HG03520 (cell line): ENCODE measurements around the gene CCS.
A peak's percentile ranks its signal among the peaks of the same experiment; 100 is the strongest.
"Not testable (repeated sequence)": the region's sequence is repeated elsewhere in the genome, so short reads cannot be mapped to it uniquely, and the experiment has no call there.

Experiments used
- ATAC-seq: cut with Tn5 transposase; IDR thresholded peaks from one replicate; pipeline ENCODE4 v1.9.1; 2021; ENCODE audit warnings: mild to moderate bottlenecking, moderate library complexity; ENCODE audit not compliant: unreplicated experiment

Gene CCS

DNA sequence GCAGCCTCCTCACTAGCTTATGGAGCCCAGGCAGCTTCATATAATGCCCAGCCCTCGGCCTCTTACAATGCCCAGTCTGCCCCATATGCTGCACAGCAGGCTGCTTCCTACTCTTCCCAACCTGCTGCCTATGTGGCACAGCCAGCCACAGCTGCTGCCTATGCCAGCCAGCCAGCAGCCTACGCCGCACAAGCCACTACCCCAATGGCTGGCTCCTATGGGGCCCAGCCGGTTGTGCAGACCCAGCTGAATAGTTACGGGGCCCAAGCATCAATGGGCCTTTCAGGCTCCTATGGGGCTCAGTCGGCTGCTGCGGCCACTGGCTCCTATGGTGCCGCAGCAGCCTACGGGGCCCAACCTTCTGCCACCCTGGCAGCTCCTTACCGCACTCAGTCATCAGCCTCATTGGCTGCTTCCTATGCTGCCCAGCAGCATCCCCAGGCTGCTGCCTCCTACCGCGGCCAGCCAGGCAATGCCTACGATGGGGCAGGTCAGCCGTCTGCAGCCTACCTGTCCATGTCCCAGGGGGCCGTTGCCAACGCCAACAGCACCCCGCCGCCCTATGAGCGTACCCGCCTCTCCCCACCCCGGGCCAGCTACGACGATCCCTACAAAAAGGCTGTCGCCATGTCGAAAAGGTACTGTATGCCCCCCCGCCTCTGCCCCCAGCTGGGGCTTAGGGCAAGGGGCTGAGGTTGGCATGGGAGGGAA lies 32.2 kb downstream of the CCS start:
- no peak for ATAC-seq

DNA sequence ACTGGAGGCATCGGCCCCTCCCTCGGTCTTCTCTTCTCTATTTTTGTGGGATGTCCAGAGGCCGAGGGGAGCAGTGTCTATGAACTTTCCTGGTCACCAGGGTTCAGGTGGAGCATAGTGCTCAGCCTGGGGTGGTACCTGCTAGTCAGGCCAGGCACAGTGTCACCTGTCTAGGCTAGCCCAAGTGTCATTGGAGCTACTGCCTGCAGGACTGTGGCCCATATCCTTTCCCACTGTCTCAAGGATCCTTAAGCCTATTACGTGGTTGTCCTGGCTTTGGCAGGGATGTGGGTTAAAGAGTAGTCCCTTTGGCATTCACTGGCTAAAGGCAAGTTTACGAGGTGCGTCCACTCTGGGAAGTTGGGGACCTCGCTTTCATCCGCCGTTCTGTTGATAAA lies 32.8 kb downstream of the CCS start:
- ATAC-seq: no peak

DNA sequence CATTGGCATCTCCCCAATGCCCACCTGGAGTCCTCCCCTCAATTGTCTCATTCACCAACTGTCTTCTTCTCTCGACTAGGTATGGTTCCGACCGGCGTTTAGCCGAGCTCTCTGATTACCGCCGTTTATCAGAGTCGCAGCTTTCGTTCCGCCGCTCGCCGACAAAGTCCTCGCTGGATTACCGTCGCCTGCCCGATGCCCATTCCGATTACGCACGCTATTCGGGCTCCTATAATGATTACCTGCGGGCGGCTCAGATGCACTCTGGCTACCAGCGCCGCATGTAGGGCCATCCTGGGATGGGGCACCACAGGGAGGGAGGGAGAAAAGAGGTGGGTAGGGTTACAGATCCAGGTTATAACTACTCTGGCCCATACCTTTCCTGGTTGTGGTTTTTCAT lies 33.4 kb downstream of the CCS start:
- no peak for ATAC-seq

DNA sequence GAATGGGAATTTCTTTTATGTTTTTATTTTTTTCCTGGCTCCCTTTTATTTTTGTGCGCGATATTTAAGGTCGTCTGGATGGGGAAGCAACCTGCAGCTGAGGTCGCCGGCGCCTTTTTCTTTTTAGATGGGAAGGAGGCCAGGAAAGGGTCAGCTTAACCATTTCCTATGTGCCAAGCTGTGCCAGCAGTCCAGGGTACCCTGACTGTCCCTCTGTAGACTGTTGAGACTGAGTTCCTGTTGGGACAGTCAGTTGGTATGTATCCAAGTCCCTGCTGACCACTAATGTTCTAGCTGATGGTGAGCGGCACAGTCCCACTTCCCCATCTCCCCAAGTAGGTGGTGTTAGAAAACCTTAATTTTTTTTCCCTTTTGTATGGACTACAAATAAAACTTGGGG lies 33.9 kb downstream of the CCS start:
- ATAC-seq: no peak

DNA sequence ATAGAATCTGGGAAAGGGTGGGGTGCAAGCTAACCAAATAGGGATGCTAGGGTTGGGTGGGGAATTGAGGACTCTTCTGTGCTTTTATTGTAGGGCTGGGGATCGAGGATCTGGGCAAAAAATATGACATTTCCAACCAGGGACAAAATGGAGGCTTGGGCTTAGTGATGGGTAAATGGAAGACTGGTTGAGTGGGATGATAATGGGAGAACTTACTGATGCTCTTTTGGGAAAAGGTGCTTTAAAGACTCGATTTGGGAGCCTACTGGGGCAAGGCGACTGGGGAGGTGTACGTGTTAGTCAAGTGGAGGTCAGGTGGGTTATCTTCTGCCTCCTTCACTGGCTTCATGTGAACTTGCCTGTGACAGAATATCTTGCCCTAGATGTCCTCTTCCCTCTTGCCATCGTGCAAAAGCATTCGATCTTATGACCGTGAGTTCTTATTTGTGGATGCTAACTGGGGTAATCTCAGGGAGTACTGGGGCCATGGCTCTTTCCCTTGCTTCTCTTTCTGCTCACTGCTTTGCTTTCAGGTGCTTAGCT lies 35.1 kb downstream of the CCS start:
- ATAC-seq: no peak

DNA sequence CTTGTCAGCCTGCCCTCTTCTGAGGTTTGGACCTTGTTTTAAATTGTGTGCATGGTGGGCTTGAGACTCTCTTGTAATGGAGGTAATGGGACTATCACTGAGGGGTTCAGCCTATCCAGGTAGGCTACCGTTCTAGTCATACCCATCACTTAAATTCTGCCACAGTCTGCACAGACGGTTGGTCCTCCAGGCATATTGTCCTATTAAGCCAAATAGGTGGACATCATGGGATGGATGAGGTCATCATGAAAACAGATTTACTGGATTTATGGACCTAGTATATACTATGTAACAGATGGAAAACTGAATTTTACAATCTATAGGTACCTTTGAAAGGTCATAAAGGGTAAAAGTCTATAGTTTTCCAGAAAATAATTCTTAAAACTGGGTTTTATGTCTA lies 36.4 kb downstream of the CCS start:
- no peak for ATAC-seq

DNA sequence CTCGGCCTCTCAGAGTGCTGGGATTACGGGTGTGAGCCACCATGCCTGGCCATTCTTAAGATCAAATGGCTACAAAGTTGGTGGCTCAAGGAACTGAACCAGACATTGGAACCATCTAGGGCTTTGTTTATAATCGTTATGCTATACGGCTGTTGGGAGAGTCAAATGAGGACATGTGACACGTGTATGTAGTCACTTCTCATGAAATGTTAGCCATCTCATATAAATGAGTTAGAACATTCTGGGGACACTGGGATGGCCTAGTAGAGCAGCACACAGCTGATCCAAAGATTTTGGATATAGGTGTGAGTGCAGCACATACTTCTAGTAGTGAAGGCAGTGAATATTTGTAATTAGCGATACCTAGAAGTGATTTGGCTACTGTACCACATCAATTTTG lies 38.9 kb downstream of the CCS start:
- no peak for ATAC-seq

DNA sequence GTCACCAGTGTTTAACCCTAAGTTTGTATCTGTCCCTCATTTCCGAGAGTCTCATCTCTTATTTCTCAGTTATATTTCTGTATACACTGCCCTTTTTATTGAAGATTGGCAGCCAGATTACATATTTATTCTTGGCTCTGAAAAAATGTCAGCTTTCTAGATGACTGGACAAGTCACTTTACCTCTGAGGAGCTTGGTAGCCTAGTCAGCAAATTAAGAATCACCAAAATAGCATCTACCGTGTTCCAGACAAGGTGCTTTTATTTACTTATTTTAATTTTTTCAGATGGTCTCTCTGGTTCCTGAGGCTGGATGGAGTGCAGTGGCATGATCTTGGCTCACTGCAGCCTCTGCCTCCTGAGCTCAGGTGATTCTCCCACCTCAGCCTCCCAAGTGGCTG lies 40.0 kb downstream of the CCS start:
- ATAC-seq: no peak

DNA sequence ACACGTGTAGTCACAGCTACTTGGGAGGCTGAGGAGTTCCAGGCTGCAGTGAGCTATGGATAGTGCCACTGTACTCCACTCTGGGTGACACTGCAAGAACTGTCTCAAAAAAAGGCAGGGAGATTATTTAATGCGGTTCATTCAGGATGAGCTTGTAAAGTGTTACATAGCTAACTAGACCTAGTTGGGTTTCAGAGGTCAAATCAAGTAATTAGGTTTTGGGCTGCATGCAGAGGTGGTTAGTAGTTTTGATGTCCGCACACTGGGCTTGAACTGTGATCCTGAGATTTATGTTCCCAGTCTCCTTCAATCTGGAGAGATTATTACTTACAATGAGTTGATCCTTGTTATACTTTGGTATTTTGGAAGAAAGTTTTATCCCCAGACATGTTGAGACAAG lies 43.4 kb downstream of the CCS start:
- ATAC-seq: no peak

DNA sequence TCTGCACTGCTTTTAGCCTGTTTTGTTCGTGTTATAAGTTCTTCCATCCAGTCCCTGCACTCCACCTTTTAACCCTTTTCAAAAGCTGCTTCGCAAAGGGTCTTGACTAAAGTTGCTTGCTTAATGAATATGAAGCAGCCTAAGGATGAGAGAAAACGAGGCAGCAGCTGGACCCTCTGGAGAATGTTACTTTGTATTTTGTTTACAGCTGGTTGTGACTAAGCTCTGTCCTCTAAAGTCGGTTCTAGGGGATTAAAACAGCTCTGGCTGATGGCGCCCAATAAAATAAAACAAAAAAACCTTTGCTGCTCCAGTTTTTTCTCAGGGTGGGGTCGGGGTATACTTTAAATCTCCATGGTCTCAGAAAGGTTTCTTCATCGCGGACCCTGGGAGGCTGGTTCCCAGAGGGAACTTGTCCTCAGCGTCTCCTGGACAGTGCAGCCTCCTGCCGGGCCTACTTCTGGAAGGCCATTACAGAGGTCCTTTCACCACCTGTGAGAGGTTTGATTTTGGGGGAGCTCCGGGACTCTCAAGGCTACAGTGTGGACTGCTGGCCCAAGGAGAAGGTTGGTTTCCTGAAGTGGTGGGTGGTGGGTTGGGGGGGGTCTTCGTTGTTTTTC lies 44.7 kb downstream of the CCS start:
- ATAC-seq: no peak

DNA sequence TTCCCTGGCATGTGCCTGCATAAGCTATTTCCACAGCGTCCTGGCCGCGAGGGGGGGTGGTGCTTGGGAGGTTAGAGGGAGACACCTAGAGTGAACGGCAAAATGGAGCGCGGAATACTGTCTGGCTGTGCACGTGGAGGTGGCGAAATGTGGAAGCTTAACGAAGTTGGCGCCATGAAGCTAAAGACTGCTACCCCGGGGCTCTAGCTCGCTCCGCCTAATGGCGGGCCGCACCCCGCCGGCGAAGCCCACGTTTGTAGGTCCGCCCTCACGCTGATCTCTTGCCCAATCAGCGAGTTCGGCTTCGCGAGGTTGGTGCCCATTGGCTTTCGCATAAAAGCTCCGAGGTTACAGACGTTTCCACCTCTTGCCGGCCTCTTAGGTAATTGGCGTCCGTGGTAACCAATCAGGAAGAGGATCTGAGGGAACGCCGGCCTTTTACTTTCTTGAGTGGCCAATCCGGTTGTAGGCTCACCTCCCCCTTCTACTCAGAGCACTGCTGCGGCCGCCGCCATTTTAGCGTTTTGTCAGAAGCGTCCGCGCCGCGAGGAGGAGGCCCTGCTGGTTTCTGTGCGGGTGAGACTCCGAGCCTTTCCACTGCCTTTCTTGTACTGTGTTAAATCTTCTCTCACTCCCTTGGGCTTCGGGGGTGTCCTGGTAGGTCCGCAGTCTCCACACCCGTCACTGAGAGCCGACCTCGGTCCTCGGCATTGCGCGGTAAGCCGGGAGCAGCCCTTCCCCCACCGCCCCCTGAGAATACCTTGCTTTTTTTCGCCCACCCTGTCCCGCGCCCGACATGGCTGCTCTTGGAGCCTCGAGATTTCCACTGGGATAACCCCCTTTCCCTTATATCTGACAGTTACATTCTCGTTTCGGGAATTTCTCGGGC lies 45.4 kb downstream of the CCS start, which contains the start of gene RBM4:
TSS of gene RBM4 (plus strand) at position 527 of the 889 bp plus-strand sequence. CDS start 1,009 bp downstream, outside the sequence.
- ATAC-seq: peak; percentile 94

DNA sequence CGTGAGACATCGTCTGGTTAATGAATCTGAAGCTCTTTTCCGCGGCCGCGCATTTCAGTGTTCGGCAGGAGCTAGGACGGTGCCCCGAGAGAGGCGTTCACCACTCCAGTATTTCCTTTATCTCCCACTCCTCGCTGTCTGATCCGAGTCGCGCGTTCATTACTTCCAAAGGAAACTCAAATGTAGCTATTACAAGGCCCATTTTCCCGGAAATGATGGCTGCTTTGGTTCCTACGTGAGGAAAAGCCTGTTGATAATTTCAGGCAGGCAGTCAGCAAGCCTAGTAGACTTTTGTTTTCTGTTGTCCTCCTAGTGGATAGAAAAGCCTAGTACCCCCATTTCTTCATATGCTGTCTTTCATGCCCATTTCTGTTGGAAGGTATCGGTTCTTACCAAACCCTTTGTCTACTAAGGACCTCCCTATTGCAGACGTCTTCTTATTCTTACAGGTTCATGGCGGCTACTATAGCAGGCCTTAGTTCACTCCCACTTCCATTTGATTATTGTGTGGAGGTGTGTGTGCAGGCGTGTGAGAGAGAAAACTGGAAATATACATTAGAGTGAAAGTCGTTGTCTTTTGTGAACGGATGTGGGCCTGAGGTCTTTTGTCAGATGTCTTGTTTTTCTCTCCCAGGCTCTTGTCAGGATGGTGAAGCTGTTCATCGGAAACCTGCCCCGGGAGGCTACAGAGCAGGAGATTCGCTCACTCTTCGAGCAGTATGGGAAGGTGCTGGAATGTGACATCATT lies 46.3 kb downstream of the CCS start:
- no peak for ATAC-seq

DNA sequence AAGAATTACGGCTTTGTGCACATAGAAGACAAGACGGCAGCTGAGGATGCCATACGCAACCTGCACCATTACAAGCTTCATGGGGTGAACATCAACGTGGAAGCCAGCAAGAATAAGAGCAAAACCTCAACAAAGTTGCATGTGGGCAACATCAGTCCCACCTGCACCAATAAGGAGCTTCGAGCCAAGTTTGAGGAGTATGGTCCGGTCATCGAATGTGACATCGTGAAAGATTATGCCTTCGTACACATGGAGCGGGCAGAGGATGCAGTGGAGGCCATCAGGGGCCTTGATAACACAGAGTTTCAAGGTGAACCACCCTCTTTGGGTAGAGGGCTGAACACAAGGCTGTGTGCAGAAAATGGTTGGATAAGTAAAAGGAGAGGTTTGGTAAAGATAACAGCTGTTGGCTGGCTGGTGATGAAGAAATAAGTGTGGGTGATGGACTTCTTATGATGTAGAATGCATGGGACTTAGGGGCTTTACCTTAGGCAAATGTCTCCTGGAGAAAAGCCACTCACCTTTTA lies 46.9 kb downstream of the CCS start:
- not testable (repeated sequence) for ATAC-seq

DNA sequence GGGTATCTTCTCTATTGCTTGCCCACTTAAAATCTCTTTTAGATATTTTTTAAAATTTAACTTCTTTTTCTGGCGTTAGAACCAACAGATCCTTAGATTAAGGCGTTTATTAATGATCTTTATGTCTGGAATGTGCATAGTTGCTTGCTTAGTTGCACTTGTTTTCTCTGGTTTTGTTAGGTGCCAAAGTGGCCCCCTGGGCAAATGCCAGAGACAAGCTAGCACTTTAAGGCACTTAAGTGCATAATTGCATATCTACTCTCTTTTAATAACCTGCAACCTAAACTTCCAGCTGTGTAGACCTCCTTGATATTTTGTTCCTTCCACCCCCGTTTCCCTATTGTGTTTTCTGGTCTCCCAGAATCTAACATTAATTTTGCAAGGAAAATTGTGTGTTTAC lies 48.8 kb downstream of the CCS start:
- ATAC-seq: no peak

DNA sequence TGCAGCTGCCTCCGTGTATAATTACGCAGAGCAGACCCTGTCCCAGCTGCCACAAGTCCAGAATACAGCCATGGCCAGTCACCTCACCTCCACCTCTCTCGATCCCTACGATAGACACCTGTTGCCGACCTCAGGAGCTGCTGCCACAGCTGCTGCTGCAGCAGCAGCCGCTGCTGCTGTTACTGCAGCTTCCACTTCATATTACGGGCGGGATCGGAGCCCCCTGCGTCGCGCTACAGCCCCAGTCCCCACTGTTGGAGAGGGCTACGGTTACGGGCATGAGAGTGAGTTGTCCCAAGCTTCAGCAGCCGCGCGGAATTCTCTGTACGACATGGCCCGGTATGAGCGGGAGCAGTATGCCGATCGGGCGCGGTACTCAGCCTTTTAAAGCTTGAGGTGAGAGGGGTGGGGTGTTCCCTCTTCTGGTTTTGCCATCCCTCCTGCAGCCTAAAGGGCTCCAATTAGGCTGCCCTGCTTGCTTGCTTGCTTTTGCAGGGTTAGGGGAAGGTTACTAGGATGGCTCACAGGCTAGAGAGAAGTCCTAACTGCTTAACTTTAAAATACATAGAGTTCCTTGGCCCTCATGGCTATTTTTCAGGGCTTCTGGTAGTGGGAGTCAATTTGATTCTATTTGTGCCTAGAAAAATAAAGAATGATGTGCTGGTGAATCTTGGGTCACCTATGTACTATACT lies 50.9 kb downstream of the CCS start:
- no peak for ATAC-seq

DNA sequence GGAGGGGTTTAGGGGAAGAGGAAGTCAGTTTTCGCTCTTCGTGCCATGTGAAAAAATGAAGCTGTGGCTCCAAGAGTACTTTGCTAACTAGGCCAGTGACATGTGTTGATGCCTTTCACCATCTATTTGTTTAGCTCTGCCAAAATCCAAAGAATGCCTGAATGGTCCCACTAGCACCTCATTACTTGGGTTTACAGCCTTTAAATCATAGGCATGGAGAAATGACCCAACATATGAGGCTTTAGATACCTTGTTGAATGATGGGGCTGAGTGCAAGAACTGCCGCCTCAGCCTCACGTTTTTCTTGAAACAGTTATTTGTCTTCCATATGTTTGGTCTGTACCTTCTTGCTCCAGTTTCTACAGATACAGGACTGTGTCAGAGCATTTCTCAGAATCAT lies 53.8 kb downstream of the CCS start:
- no peak for ATAC-seq

DNA sequence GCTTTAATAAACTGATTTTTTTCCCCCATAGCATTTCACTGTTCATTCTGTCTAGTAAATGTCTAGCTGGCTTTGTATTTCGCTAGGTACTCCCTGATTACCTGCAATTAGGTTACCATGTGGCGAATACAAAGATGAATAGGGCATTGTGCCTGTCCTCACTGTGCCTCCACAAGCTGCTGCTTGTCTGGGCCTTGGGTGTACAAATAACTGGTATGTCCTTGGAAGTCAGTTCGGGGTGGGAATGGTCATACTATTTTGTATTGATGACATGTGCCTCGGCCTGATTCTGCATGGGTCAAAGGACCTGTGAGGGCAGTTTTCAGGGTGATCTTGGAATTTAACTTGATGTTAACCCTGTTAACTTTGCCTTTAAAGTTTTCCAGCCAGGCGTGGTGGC lies 56.9 kb downstream of the CCS start:
- ATAC-seq: no peak

DNA sequence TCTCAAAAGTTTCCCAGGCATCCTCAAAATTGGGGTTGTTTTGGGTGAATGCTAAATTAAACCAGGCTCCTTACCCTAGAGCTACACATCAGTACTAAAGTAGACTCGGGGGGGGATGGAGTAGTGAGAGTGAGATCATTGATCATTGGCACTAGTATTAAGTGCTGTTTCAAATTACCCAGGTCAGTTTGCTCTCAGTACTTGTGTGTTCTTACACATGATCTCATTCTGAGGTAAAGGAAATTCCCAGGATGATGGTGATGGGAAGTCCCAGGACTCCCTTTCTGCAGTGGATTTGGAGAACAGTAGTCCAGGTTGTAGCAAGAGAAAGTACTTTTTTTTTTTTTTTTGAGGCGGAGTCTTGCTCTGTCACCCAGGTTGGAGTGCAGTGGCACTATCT lies 58.0 kb downstream of the CCS start:
- ATAC-seq: no peak

DNA sequence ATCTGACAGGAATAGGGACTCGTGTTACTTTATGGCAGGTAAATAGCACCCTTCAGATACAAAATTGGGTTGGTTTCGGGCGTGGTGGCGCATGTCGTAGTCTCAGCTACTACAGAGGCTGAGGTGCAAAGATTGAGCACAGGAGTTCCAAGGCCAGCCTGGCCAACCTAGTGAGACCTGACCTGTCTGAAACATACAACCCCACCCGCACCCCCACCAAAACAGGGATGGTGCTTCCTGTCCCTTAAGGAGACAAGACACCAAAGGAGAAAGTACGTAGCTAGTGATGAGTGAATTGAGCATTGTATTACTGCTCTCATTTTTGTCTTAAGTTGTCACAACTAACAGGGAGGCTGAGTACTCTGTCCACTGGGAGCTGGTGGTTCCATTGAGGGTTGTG lies 59.7 kb downstream of the CCS start:
- ATAC-seq: no peak

DNA sequence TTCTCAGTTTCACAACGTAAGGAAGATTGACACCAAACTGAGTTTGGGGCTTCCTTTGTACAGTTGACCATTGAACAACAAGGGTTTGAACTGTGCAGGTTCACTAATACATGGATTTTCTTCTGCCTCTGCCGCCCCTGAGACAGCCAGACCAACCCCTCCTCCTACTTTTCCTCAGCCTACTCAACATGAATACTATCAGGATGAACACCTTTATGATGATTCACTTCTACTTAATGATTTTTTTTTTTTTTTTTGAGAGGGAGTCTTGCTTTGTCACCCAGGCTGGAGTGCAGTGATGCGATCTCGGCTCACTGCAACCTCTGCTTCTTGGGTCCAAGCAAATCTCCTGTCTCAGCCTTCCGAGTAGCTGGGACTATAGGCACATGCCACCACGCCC lies 60.1 kb downstream of the CCS start:
- no peak for ATAC-seq
